OCI-LY3 (cell line): ENCODE data around the gene SLC26A8.
"Not testable (repeated sequence)": the region's sequence is repeated elsewhere in the genome, so short reads cannot be mapped to it uniquely, and the experiment has no call there.

Experiments used
- H2AFZ ChIP-seq: fragments of 200-600, 300-600 bp; shearing (Covaris generic); 2 replicates; pipeline ENCODE4 v1.6.0; 2014; ENCODE audit warnings: antibody characterized with exemption, low read depth, low read length
- H3K27ac ChIP-seq: fragments of 200-600, 300-600 bp; sonication (generic); 2 replicates; pipeline ENCODE4 v1.5.1; 2014; ENCODE audit warnings: mild to moderate bottlenecking, low read length, moderate library complexity, mixed read lengths
- H3K27me3 ChIP-seq: fragments of 200-600, 300-600 bp; sonication (generic); 2 replicates; pipeline ENCODE4 v1.6.1; 2014; ENCODE audit warnings: low read depth, low read length, mixed read lengths
- H3K36me3 ChIP-seq: fragments of 200-600, 300-600 bp; sonication (generic); replicated peaks from 2 replicates; pipeline ENCODE3; 2014; ENCODE audit warnings: low read depth, low read length, mixed read lengths
- H3K4me1 ChIP-seq: fragments of 300-600, 200-600 bp; sonication (generic); 2 replicates; pipeline ENCODE4 v1.6.1; 2014; ENCODE audit warnings: low read length, mixed read lengths
- H3K4me2 ChIP-seq: fragments of 200-600, 300-600 bp; sonication (generic); 2 replicates; pipeline ENCODE4 v1.6.1; 2014; ENCODE audit warnings: low read length, mixed read lengths
- H3K4me3 ChIP-seq: fragments of 300-600, 200-600 bp; sonication (generic); 2 replicates; pipeline ENCODE4 v1.5.1; 2014; ENCODE audit warnings: antibody characterized with exemption, mild to moderate bottlenecking, low read length, moderate library complexity
- H3K79me2 ChIP-seq: fragments of 300-600, 200-600 bp; shearing (Covaris generic); 2 replicates; pipeline ENCODE4 v1.6.1; 2014; ENCODE audit warnings: mild to moderate bottlenecking, low read length, mixed read lengths
- H3K9ac ChIP-seq: fragments of 300-600, 200-600 bp; shearing (Covaris generic); 2 replicates; pipeline ENCODE4 v1.6.0; 2014; ENCODE audit warnings: mild to moderate bottlenecking, low read length, moderate library complexity
- H3K9me3 ChIP-seq: fragments of 200-600, 300-600 bp; shearing (Covaris generic); 2 replicates; pipeline ENCODE4 v1.6.1; 2014; ENCODE audit warnings: low read length, mixed read lengths; ENCODE audit not compliant: insufficient read depth
- H4K20me1 ChIP-seq: fragments of 200-600, 300-600 bp; sonication (generic); 2 replicates; pipeline ENCODE4 v1.6.1; 2016; ENCODE audit warnings: low read length, mixed read lengths; ENCODE audit not compliant: insufficient read depth
- CTCF ChIP-seq: fragments of 200-600, 300-600 bp; sonication (generic); IDR thresholded peaks from 2 replicates; pipeline ENCODE4 v1.5.1; 2014; ENCODE audit warnings: antibody characterized with exemption, low read length, low read depth
- EZH2phosphoT487 ChIP-seq: fragments of 200-600 bp; shearing (Covaris generic); IDR thresholded peaks from 2 replicates; pipeline ENCODE4 v1.6.1; 2018; ENCODE audit warnings: antibody characterized with exemption, mixed run types, low read depth

SLC26A8 gene

GRCh38 chr6:35911871-35912653 is 112.4 kb downstream of the SLC26A8 start:
- H3K79me2 ChIP-seq, result peaks cover 98% of the 10 kb centered on the region
- H3K9me3 ChIP-seq, result peaks cover 24% of the 10 kb centered on the region; the same call in 1 of the 2 replicates

GRCh38 chr6:35909571-35909970 is 114.9 kb downstream of the SLC26A8 start:
- not testable (repeated sequence) for H3K27ac ChIP-seq, H3K4me3 ChIP-seq, H3K9ac ChIP-seq, H3K4me2 ChIP-seq, H3K27me3 ChIP-seq, H3K4me1 ChIP-seq, H2AFZ ChIP-seq
- peaks cover 100% of the 10 kb centered on the region for H3K79me2 ChIP-seq
- H3K36me3 ChIP-seq, result peaks cover 80% of the 10 kb centered on the region
- peaks cover 17% of the 10 kb centered on the region for H4K20me1 ChIP-seq
- peaks cover 24% of the 10 kb centered on the region; the same call in 1 of the 2 replicates for H3K9me3 ChIP-seq

More at GRCh38 chr6:35911871-35912653, 112.4 kb downstream of the SLC26A8 start:
- H3K27ac ChIP-seq, result no peak overlapping the region
- H2AFZ ChIP-seq, result no peak overlapping the region
- H3K36me3 ChIP-seq, result peaks cover 80% of the 10 kb centered on the region
- no peak overlapping the region for H3K4me2 ChIP-seq
- no peak overlapping the region for H3K9ac ChIP-seq
- H4K20me1 ChIP-seq, result peaks cover 7% of the 10 kb centered on the region; the same call in 1 of the 2 replicates
- H3K27me3 ChIP-seq, result no peaks in the 10 kb centered on the region
- TF ChIP-seq EZH2phosphoT487 (no peak), CTCF (no peak)
- no peak overlapping the region for H3K4me3 ChIP-seq
- H3K4me1 ChIP-seq, result no peaks in the 10 kb centered on the region

- peaks cover 100% of the 10 kb centered on the region for H3K79me2 ChIP-seq
- not testable (repeated sequence) for H3K9ac ChIP-seq, H2AFZ ChIP-seq, H3K4me3 ChIP-seq, H3K4me1 ChIP-seq, H3K27me3 ChIP-seq, H3K27ac ChIP-seq, H3K4me2 ChIP-seq
- peaks cover 79% of the 10 kb centered on the region for H3K36me3 ChIP-seq
- H3K9me3 ChIP-seq, result peaks cover 24% of the 10 kb centered on the region; the same call in 1 of the 2 replicates
- peaks cover 21% of the 10 kb centered on the region for H4K20me1 ChIP-seq
These were observed 115.6 kb downstream of the SLC26A8 start for GRCh38 chr6:35908753-35909401.

GRCh38 chr6:35907750-35908149 is 116.7 kb downstream of the SLC26A8 start:
- Histone ChIP-seq H3K4me2 (no peak overlapping the region), H3K9me3 (peaks cover 24% of the 10 kb centered on the region; the same call in 1 of the 2 replicates), H2AFZ (no peak overlapping the region), H3K79me2 (peaks cover 100% of the 10 kb centered on the region), H3K9ac (no peak overlapping the region), H3K36me3 (peaks cover 77% of the 10 kb centered on the region), H3K27ac (no peak overlapping the region), H4K20me1 (peaks cover 30% of the 10 kb centered on the region), H3K4me3 (no peak overlapping the region), H3K27me3 (no peaks in the 10 kb centered on the region), H3K4me1 (no peaks in the 10 kb centered on the region)
- TF ChIP-seq CTCF, result no peak
- TF ChIP-seq EZH2phosphoT487, result no peak

- H3K9ac ChIP-seq, result no peak overlapping the region
- no peak overlapping the region for H3K4me3 ChIP-seq
- H3K36me3 ChIP-seq, result peaks cover 70% of the 10 kb centered on the region
- TF ChIP-seq CTCF (no peak), EZH2phosphoT487 (no peak)
- H3K27ac ChIP-seq, result no peak overlapping the region
- H3K4me1 ChIP-seq, result no peaks in the 10 kb centered on the region
- H3K27me3 ChIP-seq, result no peaks in the 10 kb centered on the region
- H4K20me1 ChIP-seq, result peaks cover 34% of the 10 kb centered on the region
- H3K4me2 ChIP-seq, result no peak overlapping the region
- H3K79me2 ChIP-seq, result peaks cover 100% of the 10 kb centered on the region
- no peak overlapping the region for H2AFZ ChIP-seq
- peaks cover 22% of the 10 kb centered on the region; the same call in 1 of the 2 replicates for H3K9me3 ChIP-seq
These were observed 118.0 kb downstream of the SLC26A8 start for GRCh38 chr6:35906499-35906846.
